KOPT-K1 (cell line): ENCODE measurements around the gene KRABD2.
"Not testable (repeated sequence)": the region's sequence is repeated elsewhere in the genome, so short reads cannot be mapped to it uniquely, and the experiment has no call there.

Experiments
- H3K27ac ChIP-seq: fragments of 200-600 bp; sonication (generic); 2 replicates; pipeline ENCODE4 v1.5.1; 2016; ENCODE audit warnings: antibody characterized with exemption, mild to moderate bottlenecking, low read depth, low read length; ENCODE audit not compliant: poor library complexity, severe bottlenecking
- H3K36me3 ChIP-seq: fragments of 200-600 bp; sonication (generic); 2 replicates; pipeline ENCODE4 v1.5.1; 2017; ENCODE audit warnings: antibody characterized with exemption, mild to moderate bottlenecking, low read length, moderate library complexity; ENCODE audit not compliant: insufficient read depth
- H3K9me3 ChIP-seq: fragments of 200-600 bp; sonication (generic); 2 replicates; pipeline ENCODE4 v1.5.1; 2017; ENCODE audit warnings: antibody characterized with exemption, low read length, mild to moderate bottlenecking; ENCODE audit not compliant: insufficient read depth, poor library complexity, severe bottlenecking

The KRABD2 gene

DNA sequence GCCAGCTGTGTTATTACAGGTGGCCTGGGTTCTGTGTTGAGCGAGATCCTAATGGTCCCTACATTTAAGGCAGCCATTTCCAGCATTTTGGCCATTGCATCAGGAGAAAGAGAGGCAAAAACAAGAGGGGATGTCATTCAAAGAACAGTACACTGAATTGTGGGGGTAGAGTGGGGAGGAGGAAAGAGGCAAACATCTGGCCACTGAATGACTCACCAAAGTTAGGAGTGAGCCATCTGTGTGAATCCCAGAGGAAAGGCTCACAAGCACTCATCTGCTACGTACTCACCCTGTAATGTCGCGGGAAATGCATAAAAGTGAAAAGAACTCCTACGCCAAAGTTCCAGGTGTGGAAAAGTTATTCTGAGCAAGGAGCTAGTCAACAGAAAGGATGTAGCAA, 16.7 kb downstream of the KRABD2 start:
- no peak overlapping the region for H3K27ac ChIP-seq
- H3K9me3 ChIP-seq, result no peaks in the 10 kb centered on the region
- no peaks in the 10 kb centered on the region; the same call in 1 of the 2 replicates for H3K36me3 ChIP-seq

DNA sequence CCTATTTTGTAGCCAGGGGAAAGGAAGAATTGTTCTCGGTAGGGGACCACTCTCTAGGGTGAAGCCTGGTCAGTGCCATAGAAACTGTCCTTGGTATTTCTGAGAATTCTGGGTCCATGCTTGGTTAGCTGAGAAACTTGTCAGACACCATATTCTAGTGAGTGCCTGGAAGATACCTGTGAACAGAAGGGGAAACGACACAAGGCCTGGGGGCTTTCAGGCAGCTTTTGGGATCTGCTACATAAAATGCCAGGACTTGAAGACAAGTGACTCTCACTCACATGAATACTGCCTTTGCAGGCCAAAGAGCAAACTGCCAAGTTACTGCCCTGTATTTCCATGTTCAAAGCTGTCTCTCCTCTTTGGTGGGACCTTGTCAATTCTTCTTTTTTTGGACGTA, 18.6 kb downstream of the KRABD2 start:
- no peak overlapping the region for H3K27ac ChIP-seq
- H3K9me3 ChIP-seq, result no peaks in the 10 kb centered on the region

DNA sequence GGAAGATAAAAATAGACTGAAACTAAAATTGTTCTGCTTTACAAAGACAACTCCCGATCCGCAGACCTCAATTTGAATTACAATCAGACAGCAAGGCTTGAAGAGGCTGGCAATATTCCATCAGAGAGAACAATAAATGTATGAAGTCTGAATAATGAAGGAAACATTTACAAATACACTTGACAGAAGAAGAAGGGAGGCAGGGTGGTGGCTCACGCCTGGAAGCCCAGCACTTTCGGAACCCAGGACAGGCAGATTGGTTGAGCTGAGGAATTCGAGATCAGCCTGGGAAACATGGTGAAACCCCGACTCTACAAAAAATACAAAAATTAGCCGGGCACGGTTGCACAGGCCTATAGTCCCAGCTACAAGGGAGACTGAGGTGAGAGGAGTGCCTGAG, 22.3 kb downstream of the KRABD2 start:
- H3K9me3 ChIP-seq, result no peaks in the 10 kb centered on the region
- H3K36me3 ChIP-seq, result no peaks in the 10 kb centered on the region
- H3K27ac ChIP-seq, result no peak overlapping the region

More for the DNA sequence above, 18.6 kb downstream of the KRABD2 start:
- no peaks in the 10 kb centered on the region for H3K36me3 ChIP-seq

DNA sequence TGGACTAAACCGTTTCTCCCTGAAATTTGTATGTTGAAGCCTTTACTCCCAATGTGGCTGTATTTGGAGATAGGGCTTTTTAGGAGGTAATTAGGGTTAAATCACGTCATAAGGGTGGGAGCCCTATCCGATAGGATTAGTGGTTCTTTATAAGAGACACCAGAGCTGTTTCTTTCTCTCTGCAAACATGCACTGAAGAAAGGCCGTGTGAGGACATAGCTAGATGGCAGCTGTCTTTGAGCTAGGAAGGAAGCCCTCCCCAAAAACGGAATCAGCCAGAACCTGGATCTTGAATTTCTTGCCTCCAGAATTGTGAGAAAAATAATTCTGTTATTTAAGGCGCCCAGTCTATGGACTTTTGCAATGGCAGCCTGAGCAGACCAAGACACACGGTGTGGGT, 22.8 kb downstream of the KRABD2 start:
- Histone ChIP-seq H3K27ac (no peak overlapping the region), H3K9me3 (no peaks in the 10 kb centered on the region), H3K36me3 (no peaks in the 10 kb centered on the region)

DNA sequence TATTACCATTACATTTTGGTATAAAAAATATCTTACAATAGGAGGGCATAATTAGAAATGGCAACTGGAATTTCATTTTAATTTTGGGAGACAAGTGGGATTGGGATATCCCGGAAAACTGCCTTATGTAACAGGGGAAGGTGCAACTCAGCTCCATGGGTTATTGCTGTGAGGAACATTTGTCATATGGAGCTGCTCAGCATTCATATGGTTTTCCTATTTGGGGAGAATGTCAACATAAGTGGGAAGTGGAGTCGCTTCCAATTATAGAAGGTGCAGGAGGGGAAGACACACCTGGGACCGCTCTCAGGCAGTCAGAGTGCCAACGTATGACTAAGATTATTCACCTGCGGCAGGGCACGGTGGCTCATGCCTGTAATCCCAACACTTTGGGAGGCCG, 26.2 kb downstream of the KRABD2 start:
- Histone ChIP-seq H3K36me3 (no peaks in the 10 kb centered on the region), H3K27ac (no peak overlapping the region), H3K9me3 (no peaks in the 10 kb centered on the region)

DNA sequence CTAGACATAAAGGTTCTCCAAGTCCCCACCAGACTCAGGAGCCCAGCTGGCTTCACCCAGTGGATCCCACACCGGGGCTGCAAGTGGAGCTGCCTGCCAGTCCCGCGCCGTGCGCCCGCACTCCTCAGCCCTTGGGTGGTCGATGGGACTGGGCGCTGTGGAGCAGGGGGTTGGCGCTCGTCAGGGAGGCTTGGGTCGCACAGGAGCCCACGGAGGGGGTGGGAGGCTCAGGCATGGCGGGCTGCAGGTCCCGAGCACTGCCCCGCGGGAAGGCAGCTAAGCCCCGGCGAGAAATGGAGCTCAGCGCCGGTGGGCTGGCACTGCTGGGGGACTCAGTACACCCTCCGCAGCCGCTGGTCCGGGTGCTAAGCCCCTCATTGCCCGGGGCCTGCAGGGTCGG, 29.5 kb downstream of the KRABD2 start:
- H3K9me3 ChIP-seq, H3K27ac ChIP-seq, H3K36me3 ChIP-seq: not testable (repeated sequence)

DNA sequence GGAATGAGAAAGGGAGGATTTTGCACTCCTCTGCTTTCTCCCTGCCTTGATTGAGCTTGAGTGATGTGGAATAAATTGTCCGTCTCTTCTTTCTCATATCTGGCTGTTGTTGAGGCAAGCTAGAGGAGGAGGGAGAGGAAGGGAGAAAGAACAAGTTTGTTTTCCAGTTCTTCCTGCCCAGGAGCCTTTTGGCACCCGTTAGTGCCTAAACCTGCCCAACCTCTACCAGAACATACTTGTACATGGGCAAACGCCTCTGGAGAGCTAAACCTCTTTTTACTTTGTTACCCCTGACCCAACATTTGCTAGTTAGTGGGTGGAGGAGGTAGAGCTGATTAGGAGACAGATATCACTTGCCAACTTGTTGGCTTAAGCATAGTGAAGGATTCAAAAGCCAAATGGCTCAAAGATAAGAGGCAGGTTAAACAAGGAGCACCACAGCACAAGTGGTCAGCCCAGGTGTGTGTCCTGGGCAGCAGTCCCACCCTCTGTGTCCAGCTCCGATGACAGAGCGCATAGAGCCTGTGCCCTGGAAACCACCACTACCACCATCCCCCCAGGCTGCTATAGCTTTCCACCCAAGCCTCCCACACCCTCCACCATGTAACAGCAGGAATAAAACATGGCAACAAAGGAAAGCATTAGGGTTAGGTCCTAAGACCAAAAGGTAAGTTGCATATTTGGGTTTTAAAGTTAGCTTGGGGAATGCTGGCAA, 30.4 kb downstream of the KRABD2 start:
- H3K27ac ChIP-seq, result no peak overlapping the region
- no peaks in the 10 kb centered on the region for H3K36me3 ChIP-seq
- no peaks in the 10 kb centered on the region for H3K9me3 ChIP-seq

DNA sequence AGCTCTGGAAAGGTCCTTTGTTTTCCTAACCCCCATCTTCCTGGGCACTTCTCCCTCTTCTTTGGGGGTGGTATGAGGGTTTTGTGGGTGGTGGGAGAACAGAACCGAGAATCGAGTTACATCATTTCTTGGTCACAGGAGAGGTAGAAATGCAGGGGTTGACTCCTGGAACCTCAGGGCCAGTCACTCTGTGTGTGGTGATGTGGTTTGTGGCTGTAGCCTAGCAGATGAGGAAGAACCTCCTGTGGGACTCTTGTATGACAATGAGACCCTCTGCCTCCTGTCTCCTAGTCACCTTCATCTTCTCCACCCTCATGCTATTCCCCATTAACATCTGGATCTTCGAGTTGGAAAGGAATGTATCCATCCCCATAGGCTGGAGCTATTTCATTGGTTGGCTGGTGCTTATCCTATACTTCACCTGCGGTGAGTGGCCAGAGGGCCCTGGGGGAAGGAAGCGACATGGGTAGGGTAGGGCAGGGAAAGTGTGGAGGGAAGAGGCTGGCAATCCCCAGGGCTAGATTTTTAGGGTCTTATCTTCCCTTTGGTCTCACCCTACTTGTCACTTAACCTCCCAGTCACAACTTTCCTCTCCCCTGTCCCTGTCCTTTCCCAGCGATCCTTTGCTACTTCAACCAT, 31.3 kb downstream of the KRABD2 start:
- H3K9me3 ChIP-seq, result no peaks in the 10 kb centered on the region
- H3K36me3 ChIP-seq, result no peaks in the 10 kb centered on the region
- H3K27ac ChIP-seq, result no peak overlapping the region

DNA sequence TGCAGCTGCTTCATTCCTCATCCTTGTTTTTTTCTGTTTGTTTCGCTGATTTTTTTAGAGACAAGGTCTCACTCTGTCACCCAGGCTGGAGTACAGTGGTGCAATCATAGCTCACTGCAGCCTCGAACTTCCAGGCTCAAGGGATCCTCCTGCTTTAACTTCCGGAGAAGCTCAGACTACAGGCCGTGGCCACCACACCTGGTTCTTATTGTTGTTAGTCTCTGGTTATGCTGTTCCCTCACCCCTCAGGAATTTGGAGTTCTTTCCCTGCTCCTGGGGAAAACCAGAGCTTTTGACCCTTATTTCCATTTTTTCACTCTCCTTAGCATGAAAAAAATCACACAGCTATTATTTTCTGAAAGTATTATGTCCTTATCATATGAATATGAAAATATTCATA, 35.0 kb downstream of the KRABD2 start:
- no peak overlapping the region for H3K27ac ChIP-seq
- H3K9me3 ChIP-seq, result no peaks in the 10 kb centered on the region
- H3K36me3 ChIP-seq, result no peaks in the 10 kb centered on the region

DNA sequence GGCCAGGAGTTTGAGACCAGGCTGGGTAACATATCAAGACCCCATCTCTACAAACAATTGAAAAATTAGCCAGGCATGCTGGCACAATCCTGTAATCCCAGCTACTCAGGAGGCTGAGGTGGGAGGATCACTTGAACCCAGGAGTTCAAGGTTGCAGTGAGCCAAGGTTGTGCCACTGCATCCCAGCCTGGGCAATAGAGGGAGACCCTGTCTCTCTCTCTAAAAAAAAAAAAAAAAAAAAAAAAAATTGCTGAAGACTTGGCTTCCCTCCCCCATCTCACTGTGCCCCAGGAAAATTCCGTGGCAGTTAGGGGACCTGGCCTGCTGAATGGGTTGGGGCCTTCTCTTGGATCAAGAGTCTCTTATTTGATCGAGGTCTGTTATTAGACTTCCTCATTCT, 37.0 kb downstream of the KRABD2 start, which contains the start of gene ODF4:
ODF4 (plus strand) TSS at position 301 of the 400 bp plus-strand sequence. CDS start 212 bp downstream, outside the sequence.
- H3K27ac ChIP-seq, result no peak within 1 kb of the TSS
- H3K9me3 ChIP-seq, result no peaks in the 10 kb centered on the region
- H3K36me3 ChIP-seq, result no peaks in the 10 kb centered on the region

DNA sequence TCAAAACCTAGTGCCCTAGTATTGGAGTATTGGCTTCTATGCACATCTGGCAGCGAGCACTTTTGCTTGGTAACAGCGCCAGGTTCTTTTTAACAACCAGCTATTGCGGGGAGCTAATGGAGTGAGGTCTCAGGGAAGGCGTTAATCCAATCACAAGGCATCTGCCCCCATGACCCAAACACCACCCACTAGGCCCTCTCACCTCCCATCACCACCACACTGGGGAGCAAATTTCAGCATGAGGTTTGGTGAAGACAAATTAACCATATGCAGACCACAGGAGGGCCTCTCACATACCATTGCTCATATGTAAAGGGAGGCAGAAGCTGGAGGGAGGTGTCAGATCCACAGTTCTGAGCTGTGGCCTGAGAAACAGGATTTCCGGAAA, 37.8 kb downstream of the KRABD2 start:
- H3K27ac ChIP-seq, result no peak overlapping the region
- no peaks in the 10 kb centered on the region for H3K36me3 ChIP-seq
- H3K9me3 ChIP-seq, result no peaks in the 10 kb centered on the region

DNA sequence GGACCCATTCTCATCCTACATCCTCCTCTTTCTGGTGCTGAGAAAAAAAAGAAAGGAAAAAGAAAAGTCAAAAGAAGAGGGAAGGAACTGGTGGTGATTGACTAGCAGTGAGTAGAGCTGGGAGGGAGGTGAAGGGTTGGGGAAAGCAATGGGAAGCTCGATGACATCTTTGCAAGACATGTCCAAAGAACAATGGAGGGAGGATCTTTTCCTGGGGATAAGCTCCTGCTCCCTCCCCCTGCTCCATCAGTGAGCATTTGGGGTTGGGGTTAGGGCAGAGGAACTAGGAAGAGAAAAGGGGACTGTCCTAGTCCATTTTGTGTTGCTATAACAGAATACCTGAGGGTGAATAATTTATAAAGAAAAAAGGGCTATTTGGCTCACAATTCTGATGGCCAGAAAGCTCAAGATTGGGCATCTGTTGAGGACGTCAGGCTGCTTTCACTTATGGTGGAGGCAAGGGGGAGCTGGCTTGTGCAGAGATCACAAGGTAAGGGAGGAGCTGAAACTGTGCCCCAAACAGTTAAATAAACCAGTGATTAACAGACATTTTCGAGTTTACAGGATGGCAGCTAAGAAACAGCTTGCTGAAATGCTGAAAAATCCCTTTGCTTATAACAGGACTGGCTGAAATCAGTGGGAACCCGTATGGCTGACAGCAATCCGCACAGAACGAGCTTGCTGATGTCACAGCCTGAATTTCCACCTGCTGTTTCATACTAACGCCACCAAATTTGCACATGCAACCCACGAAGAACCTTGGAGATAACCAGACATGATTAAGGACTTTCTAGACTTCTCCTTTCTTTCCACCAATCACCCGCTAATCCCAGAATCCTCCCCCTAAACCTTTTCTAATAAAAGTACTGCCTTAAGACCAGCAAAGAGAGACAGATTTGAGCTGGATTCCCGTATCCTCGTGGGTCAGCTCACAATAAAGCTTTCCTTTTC, 38.4 kb downstream of the KRABD2 start:
- H3K36me3 ChIP-seq, result no peaks in the 10 kb centered on the region
- no peak overlapping the region for H3K27ac ChIP-seq
- H3K9me3 ChIP-seq, result no peaks in the 10 kb centered on the region

DNA sequence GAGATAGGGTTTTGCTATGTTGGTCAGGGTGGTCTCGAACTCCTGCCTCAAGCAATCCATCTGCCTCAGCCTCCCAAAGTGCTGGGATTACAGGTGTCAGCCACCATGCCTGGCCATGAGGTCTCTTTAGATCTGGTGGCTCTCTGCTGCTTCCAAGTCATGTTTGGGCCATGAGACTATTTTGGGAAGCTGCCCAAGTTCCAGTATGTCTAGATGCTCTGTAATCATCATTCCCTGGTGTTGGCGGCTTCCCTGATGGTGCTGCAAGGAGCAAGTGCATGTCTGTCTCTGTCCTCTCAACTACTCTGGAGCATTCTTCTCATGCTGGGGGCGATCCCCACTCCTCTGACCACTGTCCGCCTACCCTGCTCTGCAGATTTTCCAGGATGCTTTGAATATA, 43.2 kb downstream of the KRABD2 start:
- H3K27ac ChIP-seq, result no peak overlapping the region
- H3K36me3 ChIP-seq, result no peaks in the 10 kb centered on the region
- no peaks in the 10 kb centered on the region for H3K9me3 ChIP-seq

DNA sequence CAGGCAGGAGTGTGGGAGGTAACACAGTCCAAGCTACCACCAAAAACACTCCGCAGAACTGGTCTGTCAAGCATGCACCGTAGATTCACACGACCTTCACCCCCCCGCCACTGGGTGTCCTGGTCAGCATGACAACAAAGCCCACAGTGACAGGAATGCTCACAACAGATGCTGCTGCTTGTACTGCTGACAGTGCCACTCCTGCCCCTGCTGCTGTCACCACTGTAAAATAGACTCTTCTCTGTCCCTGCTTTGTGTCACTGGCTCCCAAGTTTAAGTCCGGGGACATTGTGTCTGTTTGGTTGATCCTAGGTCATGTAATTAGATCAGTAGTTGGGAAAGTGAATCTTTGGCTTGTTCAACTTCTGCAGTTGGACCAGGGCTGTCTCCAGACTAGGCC, 43.8 kb downstream of the KRABD2 start:
- no peak overlapping the region for H3K27ac ChIP-seq
- H3K36me3 ChIP-seq, result no peaks in the 10 kb centered on the region
- no peaks in the 10 kb centered on the region for H3K9me3 ChIP-seq

DNA sequence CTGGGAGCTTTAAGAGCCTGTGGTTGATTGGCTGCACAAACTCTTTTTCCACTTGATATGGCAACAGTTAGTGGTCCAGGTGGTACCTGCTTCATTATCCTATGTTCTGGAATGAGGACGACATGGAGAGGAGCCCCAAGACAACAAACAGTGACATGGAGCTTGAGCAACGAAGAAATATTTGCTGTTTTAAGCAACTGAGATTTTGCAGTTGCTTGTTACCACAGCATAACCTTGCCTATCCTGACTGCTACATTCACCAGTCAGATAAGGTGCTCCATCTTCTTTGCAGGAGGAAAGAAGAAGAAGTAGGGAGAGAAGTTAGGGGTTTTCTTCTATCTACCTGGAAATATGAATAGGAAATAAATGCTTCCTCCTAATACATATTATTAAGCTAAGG, 44.4 kb downstream of the KRABD2 start:
- Histone ChIP-seq H3K36me3 (no peaks in the 10 kb centered on the region), H3K9me3 (no peaks in the 10 kb centered on the region), H3K27ac (no peak overlapping the region)
